ENCODE results near the gene KCNG1.

KCNG1 gene

GRCh38 chr20:51044796-51045195, 21.9 kb upstream of the KCNG1 start:
- H3K27ac Mint-ChIP-seq = no peak overlapping the region
- H3K4me1 Mint-ChIP-seq = no peaks in the 10 kb centered on the region
- H3K9me3 Mint-ChIP-seq = no peaks in the 10 kb centered on the region
- H3K27me3 Mint-ChIP-seq = peaks cover 4% of the 10 kb centered on the region
- no peaks in the 10 kb centered on the region for H3K36me3 Mint-ChIP-seq
- H3K4me3 Mint-ChIP-seq = no peak overlapping the region

GRCh38 chr20:51043811-51044210, 20.9 kb upstream of the KCNG1 start:
- Mint-ChIP-seq H3K4me1 (no peaks in the 10 kb centered on the region), H3K36me3 (no peaks in the 10 kb centered on the region), H3K9me3 (no peaks in the 10 kb centered on the region), H3K27ac (no peak overlapping the region), H3K27me3 (peaks cover 4% of the 10 kb centered on the region), H3K4me3 (no peak overlapping the region)

- H3K4me3 Mint-ChIP-seq = no peak overlapping the region
- H3K9me3 Mint-ChIP-seq = no peaks in the 10 kb centered on the region
- H3K4me1 Mint-ChIP-seq = no peaks in the 10 kb centered on the region
- no peaks in the 10 kb centered on the region for H3K36me3 Mint-ChIP-seq
- H3K27me3 Mint-ChIP-seq = peaks cover 4% of the 10 kb centered on the region
- H3K27ac Mint-ChIP-seq = no peak overlapping the region
Measured at GRCh38 chr20:51042657-51043247, 19.8 kb upstream of the KCNG1 start.

- no peak overlapping the region for H3K27ac Mint-ChIP-seq
- H3K4me1 Mint-ChIP-seq = no peaks in the 10 kb centered on the region
Measured at GRCh38 chr20:51042064-51042463, 19.2 kb upstream of the KCNG1 start.

GRCh38 chr20:51037532-51038115, 14.7 kb upstream of the KCNG1 start:
- no peaks in the 10 kb centered on the region for H3K4me1 Mint-ChIP-seq
- H3K36me3 Mint-ChIP-seq = no peaks in the 10 kb centered on the region
- H3K27me3 Mint-ChIP-seq = peaks cover 8% of the 10 kb centered on the region
- H3K9me3 Mint-ChIP-seq = no peaks in the 10 kb centered on the region
- no peak overlapping the region for H3K4me3 Mint-ChIP-seq
- H3K27ac Mint-ChIP-seq = no peak overlapping the region

More at GRCh38 chr20:51042064-51042463, 19.2 kb upstream of the KCNG1 start:
- H3K4me3 Mint-ChIP-seq = no peak overlapping the region
- H3K36me3 Mint-ChIP-seq = no peaks in the 10 kb centered on the region
- no peaks in the 10 kb centered on the region for H3K9me3 Mint-ChIP-seq
- peaks cover 4% of the 10 kb centered on the region for H3K27me3 Mint-ChIP-seq

GRCh38 chr20:51036827-51037531, 14.1 kb upstream of the KCNG1 start:
- H3K4me3 Mint-ChIP-seq = no peak overlapping the region
- H3K36me3 Mint-ChIP-seq = no peaks in the 10 kb centered on the region
- H3K4me1 Mint-ChIP-seq = no peaks in the 10 kb centered on the region
- no peak overlapping the region for H3K27ac Mint-ChIP-seq
- peaks cover 13% of the 10 kb centered on the region for H3K27me3 Mint-ChIP-seq
- H3K9me3 Mint-ChIP-seq = no peaks in the 10 kb centered on the region

GRCh38 chr20:51036226-51036625, 13.3 kb upstream of the KCNG1 start:
- Mint-ChIP-seq H3K27ac (no peak overlapping the region), H3K4me1 (no peaks in the 10 kb centered on the region), H3K27me3 (peaks cover 20% of the 10 kb centered on the region), H3K36me3 (no peaks in the 10 kb centered on the region), H3K4me3 (no peak overlapping the region), H3K9me3 (no peaks in the 10 kb centered on the region)

- Mint-ChIP-seq H3K4me1 (no peaks in the 10 kb centered on the region), H3K27ac (no peak overlapping the region), H3K9me3 (no peaks in the 10 kb centered on the region), H3K36me3 (no peaks in the 10 kb centered on the region), H3K27me3 (peaks cover 27% of the 10 kb centered on the region), H3K4me3 (no peak overlapping the region)
Measured at GRCh38 chr20:51034988-51035656, 12.2 kb upstream of the KCNG1 start.

GRCh38 chr20:51034476-51034875, 11.6 kb upstream of the KCNG1 start:
- no peaks in the 10 kb centered on the region for H3K9me3 Mint-ChIP-seq
- no peaks in the 10 kb centered on the region for H3K4me1 Mint-ChIP-seq
- no peak overlapping the region for H3K4me3 Mint-ChIP-seq
- no peak overlapping the region for H3K27ac Mint-ChIP-seq
- no peaks in the 10 kb centered on the region for H3K36me3 Mint-ChIP-seq
- H3K27me3 Mint-ChIP-seq = peaks cover 30% of the 10 kb centered on the region

GRCh38 chr20:51029963-51030920, 7.3 kb upstream of the KCNG1 start:
- Mint-ChIP-seq H3K4me1 (no peaks in the 10 kb centered on the region), H3K27me3 (peaks cover 44% of the 10 kb centered on the region), H3K36me3 (no peaks in the 10 kb centered on the region), H3K4me3 (no peak overlapping the region), H3K27ac (no peak overlapping the region), H3K9me3 (no peaks in the 10 kb centered on the region)

GRCh38 chr20:51029556-51029955, 6.6 kb upstream of the KCNG1 start:
- Mint-ChIP-seq H3K36me3 (no peaks in the 10 kb centered on the region), H3K4me3 (no peak overlapping the region), H3K9me3 (no peaks in the 10 kb centered on the region), H3K27ac (no peak overlapping the region), H3K4me1 (no peaks in the 10 kb centered on the region), H3K27me3 (peaks cover 45% of the 10 kb centered on the region)

GRCh38 chr20:51028616-51029212, 5.8 kb upstream of the KCNG1 start:
- H3K4me3 Mint-ChIP-seq = no peak overlapping the region
- no peaks in the 10 kb centered on the region for H3K36me3 Mint-ChIP-seq

GRCh38 chr20:51027035-51027795, 4.3 kb upstream of the KCNG1 start:
- H3K27ac Mint-ChIP-seq = no peak overlapping the region
- peaks cover 52% of the 10 kb centered on the region for H3K27me3 Mint-ChIP-seq
- peaks cover 6% of the 10 kb centered on the region for H3K4me1 Mint-ChIP-seq
- H3K36me3 Mint-ChIP-seq = no peaks in the 10 kb centered on the region
- no peak overlapping the region for H3K4me3 Mint-ChIP-seq
- no peaks in the 10 kb centered on the region for H3K9me3 Mint-ChIP-seq

More at GRCh38 chr20:51028616-51029212, 5.8 kb upstream of the KCNG1 start:
- Mint-ChIP-seq H3K27me3 (peaks cover 53% of the 10 kb centered on the region), H3K4me1 (peaks cover 1% of the 10 kb centered on the region), H3K9me3 (no peaks in the 10 kb centered on the region), H3K27ac (no peak overlapping the region)

- H3K27ac Mint-ChIP-seq = no peak overlapping the region
- peaks cover 52% of the 10 kb centered on the region for H3K27me3 Mint-ChIP-seq
- H3K4me3 Mint-ChIP-seq = no peak overlapping the region
- peaks cover 6% of the 10 kb centered on the region for H3K4me1 Mint-ChIP-seq
- H3K9me3 Mint-ChIP-seq = no peaks in the 10 kb centered on the region
- H3K36me3 Mint-ChIP-seq = no peaks in the 10 kb centered on the region
Measured at GRCh38 chr20:51026269-51026668, 3.4 kb upstream of the KCNG1 start.
